Epithelial cell of prostate (primary cell): Measurements from ENCODE around the gene DNAJC10.
"Not testable (repeated sequence)": the region's sequence is repeated elsewhere in the genome, so short reads cannot be mapped to it uniquely, and the experiment has no call there.

Source experiments
- DNase-seq: peaks from one replicate; pipeline ENCODE4 v3.0.0-alpha.2; 2011; ENCODE audit warnings: low read depth, low spot score
- H3K27ac ChIP-seq: fragments of 450-650 bp; 2 replicates; pipeline ENCODE4 v1.5.1; 2017; ENCODE audit warnings: mild to moderate bottlenecking

Gene DNAJC10

DNA sequence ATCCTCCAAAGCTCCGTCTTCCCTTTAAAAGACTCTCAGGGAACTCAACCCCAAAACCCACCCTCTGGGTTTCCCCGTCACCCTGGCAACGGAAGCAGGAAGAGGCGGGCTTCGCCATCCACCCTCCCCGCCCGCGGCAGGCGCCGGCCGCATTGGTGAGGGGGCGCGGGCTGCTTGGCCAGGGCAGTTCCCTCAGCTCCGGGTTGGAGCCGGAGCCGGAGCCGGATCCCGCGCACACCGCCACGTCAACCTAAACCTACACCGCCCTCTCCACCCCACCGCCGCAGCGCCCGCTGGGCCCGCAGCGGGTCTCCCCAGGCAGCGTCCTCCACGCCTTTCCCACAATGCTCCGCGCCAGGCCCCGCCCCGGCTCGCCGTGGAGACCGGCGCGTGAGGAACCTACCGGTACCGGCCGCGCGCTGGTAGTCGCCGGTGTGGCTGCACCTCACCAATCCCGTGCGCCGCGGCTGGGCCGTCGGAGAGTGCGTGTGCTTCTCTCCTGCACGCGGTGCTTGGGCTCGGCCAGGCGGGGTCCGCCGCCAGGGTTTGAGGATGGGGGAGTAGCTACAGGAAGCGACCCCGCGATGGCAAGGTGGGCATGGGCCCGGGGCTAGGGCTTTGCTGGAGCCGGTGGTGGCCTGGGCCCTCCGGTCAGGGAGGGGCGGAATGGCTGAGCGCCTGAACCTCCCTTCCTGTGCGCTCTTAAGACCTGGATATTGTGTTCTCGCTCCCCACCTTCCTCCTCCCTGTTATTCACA, at the start of gene DNAJC10:
Gene DNAJC10 (plus strand): TSS at position 366 of the 758 bp plus-strand sequence. CDS start 1,830 bp downstream, outside the sequence.
- peak within 1 kb of the TSS; percentile 96 for H3K27ac ChIP-seq
- peak; percentile 22 for DNase-seq

GRCh38 chr2:182666674-182667314, 49.3 kb upstream of the DNAJC10 start:
- no peak for DNase-seq
- H3K27ac ChIP-seq: no peak overlapping the region

DNA sequence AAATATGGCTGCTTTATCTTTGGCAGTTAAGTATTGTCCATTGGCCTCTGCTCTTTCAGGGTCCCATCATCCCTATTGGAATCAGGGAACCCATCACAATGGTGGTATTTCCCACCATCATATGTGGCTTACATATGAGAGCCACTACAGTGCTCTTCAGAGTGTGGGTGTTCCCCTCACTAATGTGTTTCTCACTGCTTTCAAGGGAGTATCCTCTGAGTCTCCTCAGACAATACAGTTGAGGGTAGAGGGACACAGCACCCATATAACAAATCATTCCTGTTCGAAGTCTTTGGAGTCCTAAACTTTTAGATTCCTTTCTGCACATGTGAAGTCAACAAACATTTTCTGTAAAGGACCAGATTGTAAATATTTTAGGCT, 48.8 kb upstream of the DNAJC10 start:
- no peak overlapping the region for H3K27ac ChIP-seq
- DNase-seq: no peak

DNA sequence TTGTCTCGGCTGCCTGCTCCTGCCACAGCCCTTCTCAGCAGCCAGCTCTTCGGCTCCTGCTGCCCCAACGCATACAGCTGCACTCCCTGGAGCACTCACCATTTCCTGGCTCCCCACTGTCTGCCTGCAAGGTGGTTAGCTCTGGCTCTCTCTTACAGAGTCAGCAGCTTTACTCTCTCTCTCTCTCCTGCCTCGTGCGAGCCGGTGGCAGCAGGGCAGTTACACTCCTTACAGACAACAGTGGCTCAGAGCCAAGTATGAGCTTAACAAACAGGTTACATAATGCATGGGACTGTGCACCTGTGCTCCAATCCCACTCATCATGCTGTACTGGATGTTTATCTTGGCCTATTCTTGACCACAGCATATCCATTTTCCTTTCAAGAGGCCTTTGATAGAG, 47.4 kb upstream of the DNAJC10 start:
- no peak overlapping the region for H3K27ac ChIP-seq
- peak; percentile 22 for DNase-seq

- DNase-seq: no peak
- H3K27ac ChIP-seq: no peak overlapping the region
Observed at GRCh38 chr2:182672466-182673165, 43.4 kb upstream of the DNAJC10 start.

DNA sequence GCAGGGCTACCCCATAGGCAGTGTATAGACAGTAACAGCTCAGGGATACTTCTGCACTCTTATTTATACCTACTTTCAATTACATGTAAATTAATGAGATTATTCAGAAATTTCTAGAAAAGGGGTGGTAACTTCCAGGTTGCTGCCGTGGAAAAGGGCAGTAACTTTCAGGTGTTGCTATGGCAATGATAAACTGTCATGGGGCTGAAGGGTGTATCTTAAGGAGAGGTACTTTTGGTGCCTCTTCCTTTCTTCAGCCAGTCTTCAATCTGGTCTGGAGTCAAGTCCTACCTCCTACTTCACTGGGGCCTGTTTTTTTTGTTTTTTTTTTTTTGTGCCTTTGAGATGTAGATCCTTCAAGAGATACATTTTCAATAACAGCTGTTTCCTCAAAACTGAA, 35.2 kb upstream of the DNAJC10 start:
- H3K27ac ChIP-seq: no peak overlapping the region
- no peak for DNase-seq

GRCh38 chr2:182682210-182682609, 33.8 kb upstream of the DNAJC10 start:
- H3K27ac ChIP-seq: no peak overlapping the region
- DNase-seq: no peak

DNA sequence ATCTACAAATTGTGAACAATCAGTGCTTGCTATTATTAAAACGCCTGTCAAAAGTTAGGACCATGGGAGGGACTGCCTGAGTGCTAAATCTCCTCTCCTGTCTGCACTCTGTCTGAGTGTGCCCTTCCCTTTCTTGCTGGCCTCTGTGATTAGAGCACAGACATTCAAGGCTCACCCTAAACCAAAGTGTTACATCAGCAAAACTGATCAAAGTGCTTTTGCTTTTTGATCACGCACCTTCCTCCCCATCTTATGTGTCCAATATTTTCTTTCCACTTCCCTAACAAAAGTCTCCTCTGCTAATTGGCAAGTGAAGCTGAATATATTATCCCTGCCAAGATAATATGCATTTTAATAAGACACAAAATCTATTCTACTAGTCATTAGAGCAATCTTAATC, 30.5 kb upstream of the DNAJC10 start:
- no peak for DNase-seq
- H3K27ac ChIP-seq: no peak overlapping the region

GRCh38 chr2:182686763-182687162, 29.3 kb upstream of the DNAJC10 start:
- not testable (repeated sequence) for DNase-seq, H3K27ac ChIP-seq

GRCh38 chr2:182694189-182694588, 21.9 kb upstream of the DNAJC10 start:
- H3K27ac ChIP-seq: no peak overlapping the region
- DNase-seq: no peak

- no peak for DNase-seq
- no peak overlapping the region for H3K27ac ChIP-seq
Observed at GRCh38 chr2:182695776-182696175, 20.3 kb upstream of the DNAJC10 start.

- no peak overlapping the region for H3K27ac ChIP-seq
- DNase-seq: no peak
Observed at GRCh38 chr2:182698671-182699070, 17.4 kb upstream of the DNAJC10 start.

GRCh38 chr2:182705761-182706160, 10.3 kb upstream of the DNAJC10 start:
- no peak for DNase-seq
- H3K27ac ChIP-seq: no peak overlapping the region

- H3K27ac ChIP-seq: no peak overlapping the region
- DNase-seq: no peak
Observed at GRCh38 chr2:182706751-182707150, 9.3 kb upstream of the DNAJC10 start.

DNA sequence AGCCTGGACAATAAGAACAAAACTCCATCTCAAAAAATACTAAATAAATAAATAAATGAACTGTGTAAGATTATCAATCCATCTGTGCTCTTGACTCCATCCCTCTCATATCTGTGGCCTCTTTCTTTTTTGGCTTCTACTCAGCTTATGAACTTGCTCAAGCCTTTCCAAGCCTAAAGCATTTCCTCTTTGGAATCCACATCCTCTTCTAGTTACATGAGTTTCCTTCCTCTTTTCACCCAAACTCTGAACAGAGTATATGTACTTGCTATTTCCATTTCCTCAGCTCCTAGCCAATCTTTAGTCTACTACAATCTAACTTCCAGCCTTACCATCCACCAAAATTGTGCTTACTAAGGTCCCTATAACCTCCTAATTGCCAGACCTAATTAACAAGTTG, 2.5 kb upstream of the DNAJC10 start:
- H3K27ac ChIP-seq: peak overlapping the region; percentile 96
- DNase-seq: no peak

DNA sequence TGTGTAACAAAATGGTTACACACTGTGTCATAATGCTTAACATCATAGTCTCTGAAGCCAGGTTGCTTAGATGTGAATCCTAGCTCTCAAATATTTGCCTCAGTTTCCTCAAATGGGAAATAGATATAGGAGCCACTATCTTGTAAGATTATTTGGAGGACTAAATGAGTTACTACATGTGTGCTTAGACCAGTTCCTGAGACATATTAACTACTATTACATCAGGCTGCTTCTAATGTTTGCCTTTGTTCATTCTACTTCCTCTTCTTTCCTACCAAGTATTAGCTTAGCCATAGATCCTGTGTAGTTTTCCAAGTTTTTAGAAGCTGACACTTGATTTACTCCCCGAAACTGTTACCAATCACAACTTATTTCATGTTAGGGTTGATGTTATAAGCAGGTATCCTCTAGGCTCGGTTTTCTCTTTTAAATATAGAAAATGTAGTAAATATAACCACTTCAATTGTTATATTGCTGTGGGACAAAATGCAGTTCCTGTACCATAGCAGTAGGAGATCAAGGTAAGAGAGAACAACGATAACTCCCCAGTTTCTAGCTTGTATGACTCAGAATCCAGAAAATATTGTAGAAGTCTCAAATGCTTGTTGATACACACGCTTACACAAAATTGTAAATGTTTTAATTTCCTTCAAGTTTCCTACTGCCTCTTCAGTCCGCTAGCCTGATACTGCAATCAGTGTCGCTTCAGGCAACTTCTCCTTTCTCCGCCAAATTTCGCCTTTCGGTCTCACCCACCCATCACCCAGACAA, 751 bp upstream of the DNAJC10 start:
- peak overlapping the region; percentile 96 for H3K27ac ChIP-seq
- DNase-seq: no peak

- H3K27ac ChIP-seq: peak overlapping the region; percentile 96
- no peak for DNase-seq
Observed at GRCh38 chr2:182716650-182716979, 558 bp downstream of the DNAJC10 start.

DNA sequence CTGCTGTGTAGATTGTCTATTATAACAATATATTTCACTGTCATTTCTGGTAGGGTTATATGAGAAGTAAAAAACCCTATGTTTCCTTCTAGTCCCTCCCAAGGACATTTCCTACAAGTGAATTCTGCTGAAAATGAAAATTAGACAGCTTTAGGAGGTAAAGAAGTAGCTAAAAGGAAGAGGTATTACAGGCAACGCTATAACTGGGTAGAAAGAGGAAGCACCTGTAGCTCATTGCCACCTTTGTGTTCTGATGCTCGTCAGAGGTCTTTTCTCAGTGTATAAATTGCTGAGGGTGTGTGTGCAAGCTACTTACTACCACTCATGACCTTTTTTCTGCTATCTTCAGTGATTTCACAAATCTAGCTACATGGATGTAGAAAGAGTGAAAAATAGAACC, 1.4 kb downstream of the DNAJC10 start:
- DNase-seq: no peak
- no peak overlapping the region for H3K27ac ChIP-seq

DNA sequence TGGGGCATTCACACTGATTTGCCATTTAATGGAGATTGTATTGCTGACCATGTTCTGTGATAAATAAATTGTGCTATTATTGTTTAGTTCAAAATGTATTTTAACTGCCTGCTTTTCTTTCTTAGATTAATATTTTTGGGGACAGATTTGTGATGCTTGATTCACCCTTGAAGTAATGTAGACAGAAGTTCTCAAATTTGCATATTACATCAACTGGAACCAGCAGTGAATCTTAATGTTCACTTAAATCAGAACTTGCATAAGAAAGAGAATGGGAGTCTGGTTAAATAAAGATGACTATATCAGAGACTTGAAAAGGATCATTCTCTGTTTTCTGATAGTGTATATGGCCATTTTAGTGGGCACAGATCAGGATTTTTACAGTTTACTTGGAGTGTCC, 1.8 kb downstream of the DNAJC10 start:
- H3K27ac ChIP-seq: no peak overlapping the region
- DNase-seq: no peak

- no peak overlapping the region for H3K27ac ChIP-seq
- no peak for DNase-seq
Observed at GRCh38 chr2:182718459-182718858, 2.4 kb downstream of the DNAJC10 start.

GRCh38 chr2:182719116-182719515, 3.1 kb downstream of the DNAJC10 start:
- not testable (repeated sequence) for H3K27ac ChIP-seq, DNase-seq
